Smooth muscle cell (in vitro differentiated cells): ENCODE data around the gene ARL5C. TPM values are rescaled to one million over a fixed set of nuclear protein-coding genes. Genes with fewer than 3 reads are reported as not detected.

Source experiments
- DNase-seq: peaks from one replicate; lab custom pipeline; 2025; ENCODE audit not compliant: unreplicated experiment; lab: John Stamatoyannopoulos, UW
- H2AFZ ChIP-seq: fragments of 200-600 bp; sonication (generic); 2 replicates; pipeline ENCODE4 v1.6.0; 2016; ENCODE audit warnings: antibody characterized with exemption, low read depth, mild to moderate bottlenecking
- H3F3A ChIP-seq: fragments of 200-600 bp; sonication (generic); 2 replicates; pipeline ENCODE4 v1.6.0; 2017; ENCODE audit warnings: antibody characterized with exemption, low read depth
- H3K27ac ChIP-seq: fragments of 200-600 bp; sonication (generic); 2 replicates; pipeline ENCODE4 v1.5.1; 2016; ENCODE audit warnings: low read depth, mild to moderate bottlenecking
- H3K27me3 ChIP-seq: fragments of 200-600 bp; sonication (generic); 2 replicates; pipeline ENCODE4 v1.6.1; 2016; ENCODE audit warnings: low read depth, mild to moderate bottlenecking
- H3K36me3 ChIP-seq: fragments of 200-600 bp; sonication (generic); 2 replicates; pipeline ENCODE4 v1.5.1; 2016; ENCODE audit warnings: low read depth
- H3K4me1 ChIP-seq: fragments of 200-600 bp; sonication (generic); 2 replicates; pipeline ENCODE4 v1.5.1; 2016; ENCODE audit warnings: low read depth
- H3K4me2 ChIP-seq: fragments of 200-600 bp; sonication (generic); 2 replicates; pipeline ENCODE4 v1.6.0; 2016; ENCODE audit warnings: mild to moderate bottlenecking
- H3K4me3 ChIP-seq: fragments of 200-600 bp; sonication (generic); 2 replicates; pipeline ENCODE4 v1.5.1; 2016; ENCODE audit warnings: mild to moderate bottlenecking
- H3K79me2 ChIP-seq: fragments of 200-600 bp; sonication (generic); 2 replicates; pipeline ENCODE4 v1.6.0; 2016; ENCODE audit warnings: low read depth, mild to moderate bottlenecking
- H3K9ac ChIP-seq: fragments of 200-600 bp; sonication (generic); 2 replicates; pipeline ENCODE4 v1.6.0; 2016; ENCODE audit warnings: low read depth
- H3K9me3 ChIP-seq: fragments of 200-600 bp; sonication (generic); replicated peaks from 2 replicates; pipeline ENCODE4 v1.5.1; 2016; ENCODE audit warnings: low read depth
- H4K20me1 ChIP-seq: fragments of 200-600 bp; sonication (generic); 2 replicates; pipeline ENCODE4 v1.6.0; 2016; ENCODE audit warnings: low read depth
- CTCF ChIP-seq: fragments of 200-600 bp; sonication (generic); IDR thresholded peaks from 2 replicates; pipeline ENCODE4 v1.5.1; 2017; ENCODE audit warnings: borderline replicate concordance, mild to moderate bottlenecking, antibody characterized with exemption; ENCODE audit not compliant: insufficient read depth, poor library complexity, severe bottlenecking
- WGBS: methylation state at CpG from one replicate; pipeline ENCODE4 v1.1.7; 2016; ENCODE audit warnings: low lambda C conversion rate; 5-methylcytosine and 5-hydroxymethylcytosine counted together
- polyA plus RNA-seq: library from polyadenylated mRNA; unstranded; fragments of >200 nt; fragmentation: Nextera tagmentation; extraction: Ambion mirVana; gene quantifications from 2 replicates; pipeline ENCODE4 v1.2.1, GENCODE V29; 2016
- total RNA-seq: library from RNA; depleted of rRNA; stranded (reverse); fragments of >200 nt; gene quantifications from 2 replicates; pipeline ENCODE4 v1.2.3, GENCODE V29; 2014

Gene ARL5C
- total and polyA plus RNA-seq, 2 experiments from 2014 or later, result not detected

GRCh38 chr17:39196808-39197291 lies 30.9 kb upstream of the ARL5C start:
- Histone ChIP-seq H3K4me2 (peak overlapping the region; percentile 98), H2AFZ (peak overlapping the region; percentile 76), H3K79me2 (peaks cover 37% of the 10 kb centered on the region), H3K4me1 (peaks cover 35% of the 10 kb centered on the region), H3K4me3 (peak overlapping the region; percentile 88), H4K20me1 (peaks cover 27% of the 10 kb centered on the region), H3F3A (peaks cover 8% of the 10 kb centered on the region), H3K36me3 (no peaks in the 10 kb centered on the region), H3K9me3 (no peaks in the 10 kb centered on the region), H3K27me3 (no peaks in the 10 kb centered on the region), H3K9ac (peak overlapping the region; percentile 25), H3K27ac (no peak overlapping the region)
- no peak for TF ChIP-seq CTCF
- DNase-seq, result no peak
- WGBS, result 4% methylated on average over 24 of the region's 30 CpGs

GRCh38 chr17:39196241-39196807 lies 30.4 kb upstream of the ARL5C start:
- H3K27me3 ChIP-seq, result no peaks in the 10 kb centered on the region
- no peak overlapping the region for H3K9ac ChIP-seq
- peak overlapping the region; percentile 98 for H3K4me2 ChIP-seq
- H4K20me1 ChIP-seq, result peaks cover 23% of the 10 kb centered on the region
- H3F3A ChIP-seq, result peaks cover 3% of the 10 kb centered on the region
- WGBS, result 43% methylated on average over 7 of the region's 8 CpGs
- H2AFZ ChIP-seq, result no peak overlapping the region
- no peaks in the 10 kb centered on the region for H3K36me3 ChIP-seq
- TF ChIP-seq CTCF, result no peak
- no peaks in the 10 kb centered on the region for H3K9me3 ChIP-seq
- no peak overlapping the region for H3K27ac ChIP-seq
- peaks cover 32% of the 10 kb centered on the region for H3K79me2 ChIP-seq
- H3K4me3 ChIP-seq, result peak overlapping the region; percentile 88
- no peak for DNase-seq
- H3K4me1 ChIP-seq, result peaks cover 30% of the 10 kb centered on the region

- no peak for TF ChIP-seq CTCF
- Histone ChIP-seq H3K4me3 (no peak overlapping the region), H4K20me1 (peaks cover 18% of the 10 kb centered on the region), H3K9ac (no peak overlapping the region), H3K36me3 (no peaks in the 10 kb centered on the region), H2AFZ (no peak overlapping the region), H3K4me2 (peak overlapping the region; percentile 98), H3K9me3 (no peaks in the 10 kb centered on the region), H3F3A (peaks cover 3% of the 10 kb centered on the region), H3K4me1 (peaks cover 23% of the 10 kb centered on the region), H3K79me2 (peaks cover 25% of the 10 kb centered on the region), H3K27ac (no peak overlapping the region), H3K27me3 (no peaks in the 10 kb centered on the region)
- 76% methylated on average over 8 of the region's 8 CpGs for WGBS
- DNase-seq, result no peak
Measured at GRCh38 chr17:39195568-39196160, 29.7 kb upstream of the ARL5C start.

- Histone ChIP-seq H3K9ac (no peak overlapping the region), H3K4me2 (peak overlapping the region; percentile 98), H3K79me2 (peaks cover 19% of the 10 kb centered on the region), H3K9me3 (no peaks in the 10 kb centered on the region), H4K20me1 (peaks cover 18% of the 10 kb centered on the region), H3K27ac (no peak overlapping the region), H3K36me3 (no peaks in the 10 kb centered on the region), H3K4me1 (peaks cover 23% of the 10 kb centered on the region), H2AFZ (no peak overlapping the region), H3K4me3 (no peak overlapping the region), H3F3A (peaks cover 3% of the 10 kb centered on the region), H3K27me3 (no peaks in the 10 kb centered on the region)
- WGBS, result 37% methylated on average over 10 of the region's 10 CpGs
- no peak for DNase-seq
- no peak for TF ChIP-seq CTCF
Measured at GRCh38 chr17:39194985-39195524, 29.1 kb upstream of the ARL5C start.
